A549 (cell line): ENCODE results near the gene NFATC4.

Experiments used
- CHD2 ChIP-seq: fragments of 150-350 bp; IDR thresholded peaks from 2 replicates; pipeline ENCODE4 v1.6.1; 2014; ENCODE audit warnings: low read length; ENCODE audit not compliant: partially characterized antibody
- ELK1 ChIP-seq: fragments of 150-350 bp; IDR thresholded peaks from 2 replicates; pipeline ENCODE4 v1.6.1; 2014; ENCODE audit warnings: low read depth, mild to moderate bottlenecking, low read length
- FOSL2 ChIP-seq, 2 experiments: fragments of 450-650 bp in 1 of 2; fragments of >200 bp in 1 of 2; sonication (Bioruptor Twin) in 1 of 2; formaldehyde crosslinking; IDR thresholded peaks; 2 replicates each; pipeline versions ENCODE4 v1.5.0 to v1.6.1; 2016 to 2020; ENCODE audit warnings: mild to moderate bottlenecking in 1 of 2, moderate library complexity in 1 of 2
- SMC3 ChIP-seq: fragments of >200 bp; sonication (Bioruptor Twin); formaldehyde crosslinking; IDR thresholded peaks from 3 replicates; pipeline ENCODE4 v1.6.1; 2018; ENCODE audit warnings: inconsistent platforms

GRCh38 chr14:24365600-24366412 is 2.2 kb upstream of the NFATC4 start:
- TF ChIP-seq CHD2 (no peak), SMC3 (peak; percentile 52), FOSL2 (IDR thresholded peaks at IDR 0.05) (no peak), FOSL2 (CRISPR knock-in tag; IDR thresholded peaks at IDR 0.05) (no peak), ELK1 (no peak)
